BE2C (cell line): Measurements from ENCODE around the gene ARMC10.

ENCODE experiments used
- DNase-seq: peaks from one replicate; pipeline ENCODE4 v3.0.0-alpha.2; 2020
- H3K27me3 ChIP-seq: fragments of 250-450 bp; sonication (Bioruptor Pico); 2 replicates; pipeline ENCODE4 v1.5.1; 2020; ENCODE audit warnings: mild to moderate bottlenecking
- H3K36me3 ChIP-seq: fragments of 250-450 bp; sonication (Bioruptor Pico); 2 replicates; pipeline ENCODE4 v1.5.1; 2020; ENCODE audit warnings: mild to moderate bottlenecking
- H3K4me1 ChIP-seq: fragments of 250-450 bp; sonication (Bioruptor Pico); 2 replicates; pipeline ENCODE4 v1.5.1; 2020
- H3K4me3 ChIP-seq: 2 replicates; pipeline ENCODE4 v1.5.1; 2011; ENCODE audit warnings: low read depth, low read length
- H3K9me3 ChIP-seq: fragments of 250-450 bp; sonication (Bioruptor Pico); 2 replicates; pipeline ENCODE4 v1.5.1; 2020
- CTCF ChIP-seq: IDR thresholded peaks from 2 replicates; pipeline ENCODE4 v1.5.1; 2012; ENCODE audit warnings: mild to moderate bottlenecking, low read depth, low read length

ARMC10 gene

GRCh38 chr7:103113164-103113563 is 38.2 kb downstream of the ARMC10 start:
- H3K4me1 ChIP-seq, result no peaks in the 10 kb centered on the region
- H3K4me3 ChIP-seq, result no peak overlapping the region
- no peaks in the 10 kb centered on the region for H3K27me3 ChIP-seq
- no peak for TF ChIP-seq CTCF
- no peaks in the 10 kb centered on the region for H3K9me3 ChIP-seq
- H3K36me3 ChIP-seq, result peaks cover 8% of the 10 kb centered on the region
- DNase-seq, result no peak

GRCh38 chr7:103114576-103115008 is 39.7 kb downstream of the ARMC10 start:
- Histone ChIP-seq H3K27me3 (no peaks in the 10 kb centered on the region), H3K9me3 (no peaks in the 10 kb centered on the region), H3K4me3 (no peak overlapping the region), H3K4me1 (no peaks in the 10 kb centered on the region), H3K36me3 (peaks cover 15% of the 10 kb centered on the region)
- no peak for TF ChIP-seq CTCF
- no peak for DNase-seq

GRCh38 chr7:103115771-103116170 is 40.8 kb downstream of the ARMC10 start:
- no peak for DNase-seq
- Histone ChIP-seq H3K4me3 (no peak overlapping the region), H3K36me3 (peaks cover 23% of the 10 kb centered on the region), H3K27me3 (no peaks in the 10 kb centered on the region), H3K9me3 (no peaks in the 10 kb centered on the region), H3K4me1 (no peaks in the 10 kb centered on the region)
- no peak for TF ChIP-seq CTCF

GRCh38 chr7:103116511-103116910 is 41.6 kb downstream of the ARMC10 start:
- TF ChIP-seq CTCF, result no peak
- H3K27me3 ChIP-seq, result no peaks in the 10 kb centered on the region
- peaks cover 28% of the 10 kb centered on the region for H3K36me3 ChIP-seq
- no peaks in the 10 kb centered on the region for H3K4me1 ChIP-seq
- no peak for DNase-seq
- no peak overlapping the region for H3K4me3 ChIP-seq
- H3K9me3 ChIP-seq, result no peaks in the 10 kb centered on the region

GRCh38 chr7:103116991-103117390 is 42.1 kb downstream of the ARMC10 start:
- H3K4me1 ChIP-seq, result no peaks in the 10 kb centered on the region
- no peaks in the 10 kb centered on the region for H3K27me3 ChIP-seq
- H3K4me3 ChIP-seq, result no peak overlapping the region
- H3K36me3 ChIP-seq, result peaks cover 29% of the 10 kb centered on the region
- no peak for DNase-seq
- no peak for TF ChIP-seq CTCF
- no peaks in the 10 kb centered on the region for H3K9me3 ChIP-seq

- H3K36me3 ChIP-seq, result peaks cover 34% of the 10 kb centered on the region
- no peaks in the 10 kb centered on the region for H3K9me3 ChIP-seq
- no peaks in the 10 kb centered on the region for H3K4me1 ChIP-seq
- H3K27me3 ChIP-seq, result no peaks in the 10 kb centered on the region
- H3K4me3 ChIP-seq, result no peak overlapping the region
- no peak for TF ChIP-seq CTCF
- no peak for DNase-seq
Observed at GRCh38 chr7:103117465-103117864, 42.5 kb downstream of the ARMC10 start.
